ENCODE measurements around the gene DNAH11.
"Not testable (repeated sequence)": the region's sequence is repeated elsewhere in the genome, so short reads cannot be mapped to it uniquely, and the experiment has no call there.

DNAH11 gene

GRCh38 chr7:21805791-21806190, 263.0 kb downstream of the DNAH11 start:
- no peak for DNase-seq

GRCh38 chr7:21806388-21806787, 263.5 kb downstream of the DNAH11 start:
- DNase-seq = no peak

- DNase-seq = no peak
Measured at GRCh38 chr7:21819048-21819447, 276.2 kb downstream of the DNAH11 start.

- no peak for DNase-seq
Measured at GRCh38 chr7:21828841-21829240, 286.0 kb downstream of the DNAH11 start.

DNA sequence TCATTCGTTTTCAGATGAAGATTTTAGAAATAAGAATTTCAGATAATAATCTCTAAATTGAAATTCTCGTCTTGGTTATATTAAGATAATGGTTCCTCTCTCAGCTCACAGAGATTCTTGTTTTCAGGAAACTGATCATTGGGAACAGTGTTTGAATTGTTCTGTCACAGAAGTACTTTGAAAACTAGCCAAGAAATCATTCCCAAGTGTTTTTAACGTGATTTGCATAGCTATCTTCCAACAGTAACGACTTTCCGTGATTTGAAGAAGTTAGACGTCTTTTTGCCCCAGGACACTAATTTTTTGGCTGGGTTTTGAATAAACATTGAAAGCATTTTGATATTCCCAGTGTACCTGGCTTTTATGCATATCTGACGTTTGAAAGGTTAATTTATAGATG, 286.9 kb downstream of the DNAH11 start:
- no peak for DNase-seq

- no peak for DNase-seq
Measured at GRCh38 chr7:21844742-21845141, 301.9 kb downstream of the DNAH11 start.

DNA sequence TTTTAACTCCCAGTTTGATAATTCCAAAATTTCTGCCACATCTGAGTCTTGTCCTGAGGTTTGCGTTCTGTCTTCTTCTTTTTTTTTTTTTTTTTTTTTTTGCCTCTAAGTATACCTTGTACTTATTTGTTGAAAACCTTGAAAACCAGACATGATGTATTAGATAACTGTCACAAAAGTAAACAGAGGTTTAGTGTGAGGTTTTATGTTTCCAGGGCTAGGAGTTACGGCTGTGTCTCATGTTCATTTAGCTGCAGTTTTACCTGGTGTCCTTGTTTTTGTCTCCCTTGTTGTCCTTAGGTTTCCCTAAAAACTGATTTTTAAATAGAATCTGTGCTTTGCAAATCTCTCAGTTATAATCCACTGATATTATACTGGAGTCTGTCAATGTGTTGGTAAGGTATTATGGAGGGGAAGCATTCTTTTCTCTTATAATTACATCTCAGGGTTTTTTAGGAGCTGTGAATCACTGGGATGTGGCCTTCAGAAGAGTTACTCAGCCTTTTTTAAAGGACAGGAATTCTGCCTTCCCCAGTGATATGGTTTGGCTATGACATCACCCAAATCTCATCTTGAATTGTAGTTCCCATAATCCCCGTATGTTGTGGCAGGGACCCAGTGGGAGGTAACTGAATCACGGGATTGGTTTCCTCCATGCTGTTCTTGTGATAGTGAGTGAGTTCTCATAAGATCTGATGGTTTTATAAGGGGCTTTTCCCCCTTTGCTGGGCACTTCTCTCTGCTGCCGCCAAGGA, 307.9 kb downstream of the DNAH11 start:
- no peak for DNase-seq

- no peak for DNase-seq
Measured at GRCh38 chr7:21851559-21851967, 308.7 kb downstream of the DNAH11 start.

GRCh38 chr7:21865631-21866204, 322.9 kb downstream of the DNAH11 start:
- DNase-seq = not testable (repeated sequence)

DNA sequence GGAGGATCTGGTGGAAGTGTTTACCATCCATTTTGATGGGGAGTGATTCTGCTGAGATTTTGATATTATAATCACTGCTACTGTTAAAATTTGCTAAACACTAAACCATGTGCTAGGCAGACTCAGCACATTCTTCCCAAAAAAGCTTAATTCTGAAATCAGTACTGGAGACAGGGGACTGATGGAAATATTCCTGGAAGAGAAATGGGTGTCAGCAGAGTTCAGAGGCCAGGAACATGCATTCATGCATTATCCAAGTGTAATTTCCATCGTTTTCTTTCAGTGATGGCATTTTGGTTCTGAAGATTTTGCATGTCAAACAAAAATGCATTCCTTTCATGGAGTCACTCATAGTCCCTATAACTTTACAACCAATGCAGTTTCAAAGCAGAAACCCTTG, 323.9 kb downstream of the DNAH11 start:
- DNase-seq = no peak

GRCh38 chr7:21867226-21867625, 324.4 kb downstream of the DNAH11 start:
- DNase-seq = no peak

- DNase-seq = no peak
Measured at GRCh38 chr7:21867816-21868575, 325.2 kb downstream of the DNAH11 start.

- no peak for DNase-seq
Measured at GRCh38 chr7:21868576-21868850, 325.7 kb downstream of the DNAH11 start.

GRCh38 chr7:21869785-21870402, 327.1 kb downstream of the DNAH11 start:
- no peak for DNase-seq

DNA sequence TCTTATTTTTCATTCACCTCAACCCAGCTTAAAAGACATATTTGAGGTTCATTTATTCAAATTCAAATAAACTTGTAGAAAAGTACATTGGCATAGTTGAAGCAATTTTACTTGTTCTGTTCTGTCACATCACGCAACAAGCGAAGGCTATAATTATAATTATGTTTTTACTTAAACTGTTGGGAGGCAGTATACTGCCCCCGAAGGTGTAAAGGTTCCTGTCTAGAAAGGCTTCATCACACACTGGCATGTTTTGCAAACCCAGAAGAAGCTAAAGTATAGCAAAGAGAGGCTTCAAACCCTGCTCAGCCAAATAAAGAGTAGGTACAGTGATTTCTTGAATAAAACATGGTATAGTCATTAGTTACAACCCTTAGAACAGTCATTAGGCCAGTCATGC, 340.2 kb downstream of the DNAH11 start:
- DNase-seq = no peak

- not testable (repeated sequence) for DNase-seq
Measured at GRCh38 chr7:21883501-21883900, 340.7 kb downstream of the DNAH11 start.

GRCh38 chr7:21884496-21884895, 341.7 kb downstream of the DNAH11 start:
- no peak for DNase-seq

DNA sequence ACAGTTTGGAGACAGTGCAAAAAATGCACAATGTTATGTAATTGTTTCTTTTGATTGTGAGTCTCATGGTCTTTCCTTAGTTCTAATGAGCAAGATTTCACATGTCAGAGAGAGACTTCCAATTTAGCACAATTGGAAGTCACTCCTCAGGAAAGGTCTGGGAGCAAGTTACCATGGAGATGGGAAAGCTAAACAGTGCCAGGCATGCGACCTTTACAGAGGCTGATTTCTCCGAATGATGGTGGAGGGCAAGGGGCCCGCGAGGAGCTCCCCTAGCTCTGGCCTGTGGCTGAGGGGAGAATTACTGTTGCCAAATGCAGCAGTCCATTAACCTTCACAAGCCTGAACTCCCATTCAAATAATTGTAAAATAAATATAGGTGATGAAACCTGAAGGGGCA, 343.6 kb downstream of the DNAH11 start:
- DNase-seq = no peak

DNA sequence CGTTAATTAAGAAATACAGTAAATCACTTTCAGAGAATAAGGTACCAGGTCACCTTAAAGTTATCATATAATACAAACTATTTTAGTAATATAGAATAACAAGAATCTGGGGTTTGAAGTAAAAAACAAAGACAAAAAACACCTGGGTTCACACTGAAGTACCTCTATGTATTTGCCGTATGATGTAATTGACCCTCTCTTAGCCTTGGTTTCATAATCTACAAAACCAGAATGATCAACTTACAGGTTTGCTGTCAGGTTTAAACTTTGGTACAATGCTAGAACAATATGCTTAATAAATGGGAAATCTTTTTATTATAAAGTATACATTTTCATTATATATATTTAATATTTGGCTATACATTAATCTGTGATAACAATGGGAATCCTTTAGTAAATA, 344.5 kb downstream of the DNAH11 start:
- no peak for DNase-seq

GRCh38 chr7:21887779-21888178, 344.9 kb downstream of the DNAH11 start:
- DNase-seq = no peak

GRCh38 chr7:21891291-21891690, 348.5 kb downstream of the DNAH11 start:
- no peak for DNase-seq

DNA sequence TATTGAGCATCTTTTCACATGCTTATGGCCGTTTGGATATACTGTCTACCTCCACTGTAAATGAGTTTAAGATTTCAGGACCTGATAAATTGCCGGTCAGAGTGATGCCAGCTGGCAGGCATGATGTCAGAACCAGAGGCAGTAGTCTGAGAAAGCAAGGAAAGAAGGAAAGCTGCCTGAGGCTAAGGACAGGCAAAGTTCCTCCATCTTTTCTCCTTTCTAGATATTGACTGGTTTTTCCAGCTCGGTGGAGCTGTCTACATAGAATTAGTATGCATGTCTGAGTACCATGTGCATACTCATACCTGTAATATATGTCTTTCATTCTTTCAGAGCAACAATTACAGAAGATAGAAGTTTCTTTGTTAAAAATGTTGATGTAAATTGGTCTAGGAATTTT, 350.6 kb downstream of the DNAH11 start:
- no peak for DNase-seq

DNA sequence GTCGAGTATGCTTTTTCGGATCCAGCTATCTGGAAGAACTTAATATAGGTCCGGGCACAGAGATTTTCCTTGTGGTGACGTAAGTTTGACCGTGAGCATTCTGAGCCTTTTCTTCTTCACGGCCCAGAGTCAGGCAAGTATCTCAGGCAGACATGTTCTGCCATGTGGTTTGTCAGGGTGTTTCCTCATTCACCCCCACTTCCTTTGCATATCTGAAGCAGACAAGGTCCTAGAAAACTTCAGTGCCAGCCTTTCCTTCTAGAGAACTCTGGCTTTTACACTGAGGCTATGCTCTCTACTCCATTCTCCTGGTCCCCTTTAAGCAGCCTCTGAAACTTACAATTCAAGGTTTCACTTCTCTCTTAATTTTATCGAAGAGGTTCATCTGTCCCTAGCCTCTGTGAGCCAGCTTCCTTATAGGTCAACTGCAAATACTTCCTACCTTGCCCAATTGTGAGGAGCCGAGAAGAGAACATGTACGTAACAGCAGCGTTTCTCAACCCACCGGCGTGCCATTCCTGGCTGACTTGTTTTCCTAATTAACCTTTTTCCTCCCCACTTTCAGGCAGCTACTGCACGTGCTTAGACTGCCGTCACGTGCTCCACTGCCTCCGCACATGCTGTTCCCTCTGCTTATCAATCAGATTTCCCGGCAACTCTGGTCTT, 355.6 kb downstream of the DNAH11 start:
- DNase-seq = no peak

Measured in NCI-H1105 (cell line).